HG02840 (cell line): ENCODE results near the gene TIAM1.
"Not testable (repeated sequence)": the region's sequence is repeated elsewhere in the genome, so short reads cannot be mapped to it uniquely, and the experiment has no call there.

Source experiments
- ATAC-seq: cut with Tn5 transposase; IDR thresholded peaks from one replicate; pipeline ENCODE4 v1.9.1; 2021; ENCODE audit warnings: mild to moderate bottlenecking, moderate library complexity, moderate number of reproducible peaks; ENCODE audit not compliant: unreplicated experiment, low FRiP score

Gene TIAM1

GRCh38 chr21:31258073-31258472 lies 86.0 kb downstream of the TIAM1 start:
- ATAC-seq: no peak

GRCh38 chr21:31257265-31257664 lies 86.8 kb downstream of the TIAM1 start:
- ATAC-seq: no peak

- ATAC-seq: no peak
These were observed 88.2 kb downstream of the TIAM1 start for GRCh38 chr21:31255896-31256295.

GRCh38 chr21:31255036-31255435 lies 89.0 kb downstream of the TIAM1 start:
- ATAC-seq: no peak

- ATAC-seq: no peak
These were observed 89.9 kb downstream of the TIAM1 start for GRCh38 chr21:31254131-31254530.

- no peak for ATAC-seq
These were observed 90.4 kb downstream of the TIAM1 start for GRCh38 chr21:31253684-31254083.

- ATAC-seq: no peak
These were observed 91.5 kb downstream of the TIAM1 start for GRCh38 chr21:31252611-31253010.

GRCh38 chr21:31252091-31252490 lies 92.0 kb downstream of the TIAM1 start:
- no peak for ATAC-seq

GRCh38 chr21:31251686-31252085 lies 92.4 kb downstream of the TIAM1 start:
- ATAC-seq: no peak

GRCh38 chr21:31248598-31248997 lies 95.5 kb downstream of the TIAM1 start:
- no peak for ATAC-seq

- no peak for ATAC-seq
These were observed 100.5 kb downstream of the TIAM1 start for GRCh38 chr21:31243611-31244010.

- ATAC-seq: no peak
These were observed 107.5 kb downstream of the TIAM1 start for GRCh38 chr21:31236528-31236927.

- no peak for ATAC-seq
These were observed 108.2 kb downstream of the TIAM1 start for GRCh38 chr21:31235671-31236450.

- no peak for ATAC-seq
These were observed 109.1 kb downstream of the TIAM1 start for GRCh38 chr21:31234936-31235335.

- ATAC-seq: no peak
These were observed 110.3 kb downstream of the TIAM1 start for GRCh38 chr21:31233711-31234110.

GRCh38 chr21:31232344-31232743 lies 111.7 kb downstream of the TIAM1 start:
- no peak for ATAC-seq

GRCh38 chr21:31230937-31231336 lies 113.1 kb downstream of the TIAM1 start:
- no peak for ATAC-seq

- ATAC-seq: not testable (repeated sequence)
These were observed 115.3 kb downstream of the TIAM1 start for GRCh38 chr21:31228723-31229122.

GRCh38 chr21:31225713-31226112 lies 118.3 kb downstream of the TIAM1 start:
- no peak for ATAC-seq

- ATAC-seq: no peak
These were observed 121.9 kb downstream of the TIAM1 start for GRCh38 chr21:31222142-31222541.

GRCh38 chr21:31221043-31221442 lies 123.0 kb downstream of the TIAM1 start:
- ATAC-seq: no peak

- no peak for ATAC-seq
These were observed 123.5 kb downstream of the TIAM1 start for GRCh38 chr21:31220575-31220974.
